GM12872 (cell line): ENCODE results near the gene PDE1C.

Experiments
- TF ChIP-seq, protein P1 (sequence below): IDR thresholded peaks from 3 replicates; pipeline ENCODE4 v1.5.1; 2011; ENCODE audit warnings: low read depth, mild to moderate bottlenecking, low read length, moderate library complexity; ENCODE audit not compliant: insufficient read depth

PDE1C gene

DNA sequence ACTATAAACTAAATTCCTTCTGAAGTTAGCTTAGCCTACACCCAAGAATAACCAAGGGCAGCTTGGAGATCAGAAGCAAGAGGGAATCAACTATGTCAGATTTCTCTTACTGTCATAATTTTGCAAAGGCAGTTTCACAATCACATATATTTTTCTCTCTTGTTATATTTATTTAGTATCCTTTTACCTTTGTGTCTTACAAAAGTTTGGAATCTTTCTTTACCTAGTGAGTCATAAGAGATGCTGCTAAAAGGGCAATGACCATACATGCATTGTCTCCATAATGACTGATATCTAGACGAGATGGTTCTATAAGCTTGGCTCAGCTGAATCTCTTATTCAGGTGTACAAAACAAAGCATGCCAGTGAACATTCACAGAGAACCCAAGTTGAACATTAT lies 322.1 kb downstream of the PDE1C start:
- TF ChIP-seq, protein P1, sequence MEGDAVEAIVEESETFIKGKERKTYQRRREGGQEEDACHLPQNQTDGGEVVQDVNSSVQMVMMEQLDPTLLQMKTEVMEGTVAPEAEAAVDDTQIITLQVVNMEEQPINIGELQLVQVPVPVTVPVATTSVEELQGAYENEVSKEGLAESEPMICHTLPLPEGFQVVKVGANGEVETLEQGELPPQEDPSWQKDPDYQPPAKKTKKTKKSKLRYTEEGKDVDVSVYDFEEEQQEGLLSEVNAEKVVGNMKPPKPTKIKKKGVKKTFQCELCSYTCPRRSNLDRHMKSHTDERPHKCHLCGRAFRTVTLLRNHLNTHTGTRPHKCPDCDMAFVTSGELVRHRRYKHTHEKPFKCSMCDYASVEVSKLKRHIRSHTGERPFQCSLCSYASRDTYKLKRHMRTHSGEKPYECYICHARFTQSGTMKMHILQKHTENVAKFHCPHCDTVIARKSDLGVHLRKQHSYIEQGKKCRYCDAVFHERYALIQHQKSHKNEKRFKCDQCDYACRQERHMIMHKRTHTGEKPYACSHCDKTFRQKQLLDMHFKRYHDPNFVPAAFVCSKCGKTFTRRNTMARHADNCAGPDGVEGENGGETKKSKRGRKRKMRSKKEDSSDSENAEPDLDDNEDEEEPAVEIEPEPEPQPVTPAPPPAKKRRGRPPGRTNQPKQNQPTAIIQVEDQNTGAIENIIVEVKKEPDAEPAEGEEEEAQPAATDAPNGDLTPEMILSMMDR, result no peak

GRCh38 chr7:31747553-31747952 lies 322.7 kb downstream of the PDE1C start:
- TF ChIP-seq, protein P1, result no peak

DNA sequence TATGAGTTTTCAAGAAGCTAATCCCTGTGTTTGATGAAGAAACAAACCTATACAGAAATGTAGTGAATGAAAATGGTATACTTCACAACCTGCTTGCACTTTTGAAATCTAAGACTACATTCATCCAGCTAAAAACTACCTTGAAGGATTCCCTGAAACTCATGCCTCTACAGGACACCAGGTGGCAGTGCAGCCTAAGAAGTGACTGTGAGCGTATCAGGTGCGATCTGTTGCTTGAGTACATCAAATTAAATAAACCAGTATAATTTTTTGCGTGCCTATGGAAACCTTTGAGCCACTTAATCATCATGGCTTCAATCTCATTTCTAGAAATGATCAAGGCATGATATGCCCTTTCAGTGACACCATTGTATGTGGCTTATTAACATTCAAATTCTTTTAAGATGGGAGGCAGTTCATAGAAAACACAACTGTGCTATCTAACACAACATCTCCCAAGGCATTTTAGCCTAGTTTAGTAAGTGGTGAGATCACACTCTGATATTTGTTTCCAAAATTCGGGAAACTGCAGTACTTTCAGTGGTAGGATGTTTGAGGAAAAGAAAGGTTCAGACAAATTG lies 325.8 kb downstream of the PDE1C start:
- TF ChIP-seq, protein P1, result peak; percentile 79

GRCh38 chr7:31741852-31742251 lies 328.4 kb downstream of the PDE1C start:
- TF ChIP-seq, protein P1, result no peak

DNA sequence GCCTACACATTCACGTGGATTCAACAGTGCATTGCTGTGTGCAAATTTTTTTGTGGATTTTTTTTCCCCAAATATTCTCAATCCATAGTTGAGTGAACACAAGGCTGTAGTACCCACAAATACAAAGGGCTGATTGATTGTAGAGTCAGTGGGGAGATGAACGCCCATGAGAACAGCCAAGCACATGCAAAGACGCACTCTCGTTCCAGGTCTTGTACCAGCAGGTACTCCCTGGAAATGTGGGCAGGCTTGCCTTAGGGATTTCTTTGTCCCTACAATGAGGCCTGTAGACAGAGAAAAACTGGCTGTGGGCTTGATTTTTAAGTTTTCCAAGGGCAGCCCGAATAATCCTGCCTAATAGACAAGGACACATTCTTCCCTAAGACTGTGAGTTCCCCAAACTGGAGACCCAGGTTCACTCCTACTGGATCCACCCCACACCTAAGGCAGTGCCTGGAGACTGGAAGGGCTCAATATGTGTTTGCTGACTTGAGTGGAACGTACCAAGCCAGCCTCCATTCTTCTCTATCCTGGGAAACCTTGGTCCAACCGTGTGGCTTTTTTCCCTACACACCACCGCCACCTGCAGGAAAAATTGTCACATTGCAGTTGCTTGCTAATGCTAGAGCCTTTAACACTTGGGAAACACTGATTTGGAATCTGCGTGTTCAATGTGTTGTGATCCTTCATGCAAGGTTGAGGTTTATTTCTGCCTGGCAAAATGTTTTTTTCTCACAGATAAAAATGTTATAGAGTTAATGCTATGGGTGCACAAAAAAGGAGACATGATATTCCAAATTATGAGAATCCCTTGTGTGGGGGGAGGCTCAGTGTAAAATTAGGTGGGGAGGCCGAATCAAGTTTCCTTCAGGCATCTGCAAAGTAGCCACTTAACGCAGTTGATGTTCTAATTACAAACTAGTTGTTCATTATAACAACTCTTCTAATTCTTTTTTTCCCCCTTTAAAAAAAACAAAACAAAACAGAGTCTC lies 333.9 kb downstream of the PDE1C start:
- TF ChIP-seq, protein P1, result peak; percentile 87

DNA sequence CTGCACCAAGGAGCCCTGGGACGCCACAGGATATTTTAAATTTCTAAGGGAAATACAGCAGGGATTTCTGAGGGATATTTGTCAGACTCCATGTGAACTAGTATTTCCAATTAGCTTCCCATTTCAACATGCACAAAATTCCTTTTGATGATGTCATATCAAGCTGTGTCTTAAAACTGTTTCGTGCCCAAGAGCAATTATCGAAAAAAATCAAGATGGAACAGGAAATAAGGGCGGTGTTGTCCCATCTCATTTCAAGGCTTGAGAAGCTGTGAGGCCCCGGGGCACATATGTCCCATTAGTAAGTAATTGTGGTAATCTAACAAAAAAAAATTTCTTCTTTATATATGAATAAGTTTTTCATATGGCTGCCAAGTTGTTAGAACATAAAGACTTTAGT lies 335.8 kb downstream of the PDE1C start:
- TF ChIP-seq, protein P1, result no peak

DNA sequence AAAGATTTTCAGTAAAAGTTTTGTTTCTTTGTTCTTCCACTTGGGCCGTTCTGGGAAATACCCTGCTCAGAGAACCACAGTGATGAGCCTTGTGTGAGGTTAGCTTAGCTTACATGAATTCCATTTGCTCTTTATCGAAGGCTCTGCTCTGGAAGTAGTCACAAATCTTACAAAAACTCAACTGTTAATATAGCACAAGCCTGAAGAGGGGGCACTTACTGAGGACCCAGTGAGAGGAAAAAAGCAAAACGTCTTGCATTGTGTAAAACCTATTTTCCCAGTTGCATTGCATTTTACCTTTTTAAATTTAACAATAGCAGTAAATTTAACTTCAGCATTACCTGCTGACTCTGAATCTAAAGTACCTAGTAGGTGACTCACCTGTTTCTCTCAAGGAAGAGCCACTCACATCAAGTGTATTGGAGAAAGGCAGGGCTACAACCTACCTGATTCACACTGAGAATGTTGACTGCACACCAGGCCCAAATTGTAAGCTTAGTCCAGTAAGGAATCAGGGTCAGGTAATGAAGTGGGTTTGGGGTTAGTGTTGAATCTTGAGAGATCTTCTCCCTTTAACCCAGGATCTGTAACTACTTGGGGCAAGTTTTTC lies 340.9 kb downstream of the PDE1C start:
- TF ChIP-seq, protein P1, result 0 out of 3 replicates have a peak, but pooled peaks have one; percentile 4
